HepG2 (cell line): ENCODE data around the gene FER1L5. TPM values are rescaled to one million over a fixed set of nuclear protein-coding genes. Genes with fewer than 3 reads are reported as not detected.
A peak's percentile ranks its signal among the peaks of the same experiment; 100 is the strongest.

Experiments
- CHCHD3 ChIP-seq: sonication (generic); formaldehyde crosslinking; IDR thresholded peaks from 2 replicates; pipeline ENCODE4 v1.8.0; 2022; ENCODE audit warnings: mild to moderate bottlenecking, missing genetic modification reagents, moderate library complexity
- DPF2 ChIP-seq: sonication (generic); formaldehyde crosslinking; IDR thresholded peaks from 2 replicates; pipeline ENCODE4 v1.4.0; 2020; ENCODE audit warnings: mild to moderate bottlenecking, low read depth, missing genetic modification reagents, borderline replicate concordance
- EP300 ChIP-seq, 3 experiments: sonication (generic) in 1 of 3; formaldehyde crosslinking in 1 of 3; IDR thresholded peaks; 2 replicates each; pipeline versions ENCODE4 v1.5.1 to v1.6.1; 2011 to 2020; ENCODE audit warnings: low read depth in 2 of 3, low read length in 2 of 3, borderline replicate concordance in 1 of 3, improper control_type of control experiment in 1 of 3, mild to moderate bottlenecking in 1 of 3, missing genetic modification reagents in 1 of 3, moderate library complexity in 1 of 3
- ETV5 ChIP-seq: IDR thresholded peaks from 2 replicates; pipeline ENCODE4 v1.6.1; 2018; ENCODE audit warnings: missing biosample characterization, missing genetic modification reagents, inconsistent platforms, borderline replicate concordance
- FOXA1 ChIP-seq, 2 experiments: fragments of 450-650 bp in 1 of 2; sonication (generic) in 1 of 2; formaldehyde crosslinking in 1 of 2; IDR thresholded peaks; 2 replicates each; pipeline versions ENCODE4 v1.4.0 to v1.6.1; 2016 to 2020; ENCODE audit warnings: missing genetic modification reagents in 1 of 2
- FOXA3 ChIP-seq: IDR thresholded peaks from 2 replicates; pipeline ENCODE4 v1.6.1; 2016; ENCODE audit warnings: missing genetic modification reagents, missing compliant biosample characterization
- FOXK1 ChIP-seq: sonication (generic); formaldehyde crosslinking; IDR thresholded peaks from 2 replicates; pipeline ENCODE4 v1.4.0; 2020; ENCODE audit warnings: low read depth, missing genetic modification reagents, borderline replicate concordance
- HCFC1 ChIP-seq: fragments of 150-350 bp; IDR thresholded peaks from 2 replicates; pipeline ENCODE4 v1.6.1; 2014; ENCODE audit warnings: low read depth, low read length
- HNF4A ChIP-seq: sonication (generic); formaldehyde crosslinking; IDR thresholded peaks from 2 replicates; pipeline ENCODE4 v1.4.0; 2020; ENCODE audit warnings: missing genetic modification reagents
- KLF16 ChIP-seq, 2 experiments: sonication (generic) in 1 of 2; formaldehyde crosslinking in 1 of 2; IDR thresholded peaks; 2 replicates each; pipeline versions ENCODE4 v1.6.1 to v1.8.0; 2016 to 2023; ENCODE audit warnings: missing genetic modification reagents in 2 of 2, missing compliant biosample characterization in 1 of 2
- LCORL ChIP-seq, 2 experiments: fragments of 450-650 bp in 1 of 2; sonication (generic) in 1 of 2; formaldehyde crosslinking in 1 of 2; IDR thresholded peaks; 2 replicates each; pipeline versions ENCODE4 v1.5.0 to v1.6.1; 2017 to 2020; ENCODE audit warnings: antibody characterized with exemption in 1 of 2, missing genetic modification reagents in 1 of 2
- MTF1 ChIP-seq: sonication (generic); formaldehyde crosslinking; IDR thresholded peaks from 2 replicates; pipeline ENCODE4 v1.5.0; 2020; ENCODE audit warnings: missing genetic modification reagents
- SIN3B ChIP-seq: fragments of 150-350 bp; IDR thresholded peaks from 2 replicates; pipeline ENCODE4 v1.6.1; 2014; ENCODE audit warnings: low read length
- SP1 ChIP-seq, 2 experiments: fragments of 450-650 bp in 1 of 2; sonication (generic) in 1 of 2; formaldehyde crosslinking in 1 of 2; IDR thresholded peaks; 2 replicates each; pipeline versions ENCODE4 v1.4.0 to v1.6.1; 2016 to 2020; ENCODE audit warnings: missing genetic modification reagents in 1 of 2
- TBP ChIP-seq: sonication (generic); formaldehyde crosslinking; IDR thresholded peaks from 2 replicates; pipeline ENCODE4 v1.5.0; 2020; ENCODE audit warnings: missing genetic modification reagents
- ZMAT3 ChIP-seq: sonication (generic); formaldehyde crosslinking; conservative IDR thresholded peaks from 2 replicates; pipeline ENCODE4 v1.7.0; 2021; ENCODE audit warnings: missing genetic modification reagents
- ZNF260 ChIP-seq: sonication (generic); formaldehyde crosslinking; IDR thresholded peaks from 2 replicates; pipeline ENCODE4 v1.4.0; 2020; ENCODE audit warnings: missing genetic modification reagents, low read depth, mild to moderate bottlenecking, borderline replicate concordance
- ZNF263 ChIP-seq: sonication (generic); formaldehyde crosslinking; IDR thresholded peaks from 2 replicates; pipeline ENCODE4 v1.4.0; 2020; ENCODE audit warnings: missing genetic modification reagents
- ZNF577 ChIP-seq: sonication (generic); formaldehyde crosslinking; IDR thresholded peaks from 2 replicates; pipeline ENCODE4 v1.4.0; 2020; ENCODE audit warnings: mild to moderate bottlenecking, low read depth, missing genetic modification reagents, borderline replicate concordance
- ZNF670 ChIP-seq: sonication (generic); formaldehyde crosslinking; IDR thresholded peaks from 2 replicates; pipeline ENCODE4 v1.8.0; 2022; ENCODE audit warnings: mild to moderate bottlenecking, missing genetic modification reagents, borderline replicate concordance
- ZNF75D ChIP-seq: sonication (generic); formaldehyde crosslinking; IDR thresholded peaks from 2 replicates; pipeline ENCODE4 v1.8.1; 2023; ENCODE audit warnings: missing genetic modification reagents, mild to moderate bottlenecking, borderline replicate concordance
- polyA plus RNA-seq, 8 experiments: library from polyadenylated mRNA; depleted of rRNA in 3 of 8; stranded (reverse) in 7 of 8; unstranded in 1 of 8; fragments of >200 nt; fragmentation: Illumina TruSeq in 4 of 8; extraction: Trizol in 4 of 8; gene quantifications; 2 replicates each; pipeline versions ENCODE4 v1.2.1 to v1.2.3, GENCODE V29; 2011 to 2016; ENCODE audit warnings: low read depth in 4 of 8, missing spikeins in 1 of 8, mixed read lengths in 1 of 8; ENCODE audit not compliant: insufficient read depth in 1 of 8
- total RNA-seq, 5 experiments: library from RNA; depleted of rRNA; stranded (reverse); fragments of >200 nt; fragmentation: Illumina TruSeq; extraction: Trizol; gene quantifications; 2 replicates each; pipeline ENCODE4 v1.2.3, GENCODE V29; 2016; ENCODE audit warnings: low read depth in 1 of 5
- TF ChIP-seq, protein P1 (sequence below): sonication (generic); formaldehyde crosslinking; IDR thresholded peaks from 2 replicates; pipeline ENCODE4 v1.4.0; 2020; ENCODE audit warnings: missing genetic modification reagents
- TF ChIP-seq, protein P2 (sequence below): sonication (generic); formaldehyde crosslinking; IDR thresholded peaks from 2 replicates; pipeline ENCODE4 v1.8.0; 2023; ENCODE audit warnings: mild to moderate bottlenecking, missing genetic modification reagents

Gene FER1L5
- total and polyA plus RNA-seq, 2 of the 13 experiments (the other 11 are each of a cell fraction or from before 2014, with no cell fraction given) = 0.02 to 0.08 TPM

DNA sequence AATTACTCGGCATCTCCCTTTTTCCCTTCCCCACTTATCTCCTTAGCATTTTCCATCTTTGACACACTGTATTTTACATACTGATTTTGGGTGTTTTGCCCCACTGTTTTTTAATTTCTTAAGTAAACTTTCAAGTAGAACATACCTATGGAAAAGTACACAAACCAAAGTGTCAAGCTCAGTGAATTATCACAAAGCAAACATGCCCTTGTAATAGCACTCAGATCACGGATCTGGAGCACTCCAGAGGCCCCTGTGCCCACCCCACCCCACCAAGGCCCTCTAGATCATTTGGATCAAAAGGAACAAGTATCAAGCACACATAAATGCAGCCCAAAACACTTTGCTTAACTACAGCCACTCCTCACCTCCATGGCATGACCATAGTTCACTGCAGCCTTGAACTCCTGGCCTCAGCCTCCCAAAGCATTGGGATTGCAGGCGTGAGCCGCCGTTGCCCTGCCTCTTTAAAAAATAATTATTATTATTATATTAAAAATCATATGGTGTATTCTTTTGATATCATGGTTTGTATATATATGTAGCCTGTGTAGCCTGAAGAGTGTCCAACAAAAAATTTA lies 38.1 kb downstream of the FER1L5 start (continued):
- TF ChIP-seq KLF16 (CRISPR knock-in tag; IDR thresholded peaks at IDR 0.05) (no peak), ETV5 (CRISPR knock-in tag) (no peak), ZNF670 (CRISPR knock-in tag) (no peak), SIN3B (no peak), DPF2 (0 out of 2 replicates have a peak, but pooled peaks have one; percentile 32), FOXK1 (no peak), CHCHD3 (CRISPR knock-in tag) (no peak), HCFC1 (no peak), TBP (CRISPR knock-in tag) (no peak), ZNF577 (CRISPR knock-in tag) (no peak), ZNF75D (no peak), ZMAT3 (CRISPR knock-in tag) (no peak), ZNF263 (CRISPR knock-in tag) (peak; percentile 78), FOXA3 (CRISPR knock-in tag) (peak; percentile 56), FOXA1 (IDR thresholded peaks at IDR 0.05) (peak; percentile 28; the same call in 1 of the 2 replicates), FOXA1 (CRISPR knock-in tag; IDR thresholded peaks at IDR 0.05) (peak; percentile 53; the same call in 1 of the 2 replicates), MTF1 (CRISPR knock-in tag) (no peak), HNF4A (CRISPR knock-in tag) (peak; percentile 49), LCORL (IDR thresholded peaks at IDR 0.05) (no peak), LCORL (CRISPR knock-in tag; IDR thresholded peaks at IDR 0.05) (peak; percentile 62; the same call in 1 of the 2 replicates), SP1 (IDR thresholded peaks at IDR 0.05) (no peak), SP1 (CRISPR knock-in tag; IDR thresholded peaks at IDR 0.05) (no peak), ZNF260 (CRISPR knock-in tag) (no peak), EP300 (IDR thresholded peaks at IDR 0.05; ENCODE audit: low read depth in 2 of 2, low read length in 2 of 2) (peak in 1 of 2 experiments; percentile 44; a peak in 1 of 4 replicates), EP300 (CRISPR knock-in tag; IDR thresholded peaks at IDR 0.05; ENCODE audit: borderline replicate concordance) (no peak)
- TF ChIP-seq, protein P1, sequence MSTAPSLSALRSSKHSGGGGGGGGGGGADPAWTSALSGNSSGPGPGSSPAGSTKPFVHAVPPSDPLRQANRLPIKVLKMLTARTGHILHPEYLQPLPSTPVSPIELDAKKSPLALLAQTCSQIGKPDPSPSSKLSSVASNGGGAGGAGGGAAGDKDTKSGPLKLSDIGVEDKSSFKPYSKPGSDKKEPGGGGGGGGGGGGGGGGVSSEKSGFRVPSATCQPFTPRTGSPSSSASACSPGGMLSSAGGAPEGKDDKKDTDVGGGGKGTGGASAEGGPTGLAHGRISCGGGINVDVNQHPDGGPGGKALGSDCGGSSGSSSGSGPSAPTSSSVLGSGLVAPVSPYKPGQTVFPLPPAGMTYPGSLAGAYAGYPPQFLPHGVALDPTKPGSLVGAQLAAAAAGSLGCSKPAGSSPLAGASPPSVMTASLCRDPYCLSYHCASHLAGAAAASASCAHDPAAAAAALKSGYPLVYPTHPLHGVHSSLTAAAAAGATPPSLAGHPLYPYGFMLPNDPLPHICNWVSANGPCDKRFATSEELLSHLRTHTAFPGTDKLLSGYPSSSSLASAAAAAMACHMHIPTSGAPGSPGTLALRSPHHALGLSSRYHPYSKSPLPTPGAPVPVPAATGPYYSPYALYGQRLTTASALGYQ = peak; percentile 44; the same call in 1 of the 2 replicates
- TF ChIP-seq, protein P2, sequence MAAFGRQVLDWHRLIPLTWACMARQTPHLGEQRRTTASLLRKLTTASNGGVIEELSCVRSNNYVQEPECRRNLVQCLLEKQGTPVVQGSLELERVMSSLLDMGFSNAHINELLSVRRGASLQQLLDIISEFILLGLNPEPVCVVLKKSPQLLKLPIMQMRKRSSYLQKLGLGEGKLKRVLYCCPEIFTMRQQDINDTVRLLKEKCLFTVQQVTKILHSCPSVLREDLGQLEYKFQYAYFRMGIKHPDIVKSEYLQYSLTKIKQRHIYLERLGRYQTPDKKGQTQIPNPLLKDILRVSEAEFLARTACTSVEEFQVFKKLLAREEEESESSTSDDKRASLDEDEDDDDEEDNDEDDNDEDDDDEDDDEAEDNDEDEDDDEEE (CRISPR knock-in tag) = no peak
